Heart right ventricle (tissue), 16 donors: ENCODE results near the gene SERPINE1. TPM values are rescaled to one million over a fixed set of nuclear protein-coding genes. Genes with fewer than 3 reads are reported as not detected.

Experiments
- ATAC-seq, 8 donors: fragments of 200-7000 bp; cut with Tn5 transposase; one replicate each; pipeline ENCODE4 v1.9.1; 2020; ENCODE audit warnings: mild to moderate bottlenecking in 8 of 8, moderate library complexity in 8 of 8, moderate number of reproducible peaks in 1 of 8
- DNase-seq, 2 donors: peaks; one replicate each; pipeline ENCODE4 v3.0.0-alpha.2; 2020
- H3K27ac ChIP-seq, 10 donors: fragments of 200-600 bp; sonication (generic) in 2 of 10; one replicate each; pipeline versions ENCODE4 v1.5.0 to v1.8.0; 2020 to 2022; ENCODE audit warnings: mild to moderate bottlenecking in 3 of 10
- H3K27me3 ChIP-seq, 7 donors: fragments of 200-600 bp; one replicate each; pipeline ENCODE4 v1.8.0; 2021 to 2022; ENCODE audit warnings: mild to moderate bottlenecking in 2 of 7
- H3K36me3 ChIP-seq, 9 donors: fragments of 200-600 bp; sonication (generic) in 1 of 9; one replicate each; pipeline versions ENCODE4 v1.5.0 to v1.8.0; 2020 to 2022; ENCODE audit warnings: mild to moderate bottlenecking in 2 of 9
- H3K4me1 ChIP-seq, 9 donors: fragments of 200-600 bp; sonication (generic) in 1 of 9; one replicate each; pipeline versions ENCODE4 v1.5.0 to v1.8.0; 2020 to 2022; ENCODE audit warnings: mild to moderate bottlenecking in 4 of 9
- H3K4me3 ChIP-seq, 10 donors: fragments of 200-600 bp; sonication (generic) in 2 of 10; one replicate each; pipeline versions ENCODE4 v1.5.0 to v1.8.0; 2020 to 2022; ENCODE audit warnings: mild to moderate bottlenecking in 7 of 10, moderate library complexity in 2 of 10
- H3K9me3 ChIP-seq, 11 donors: fragments of 200-600 bp in 10 of 11; sonication (generic) in 2 of 11; one replicate each; pipeline versions ENCODE4 v1.5.0 to v1.8.0; 2013 to 2022; ENCODE audit warnings: mild to moderate bottlenecking in 2 of 11, control low read depth in 1 of 11, moderate library complexity in 1 of 11
- WGBS, 2 donors: extraction: QIAGEN DNeasy Blood & Tissue Kit; methylation state at CpG; one replicate each; pipeline ENCODE4 v1.1.7; 2013; ENCODE audit warnings: inconsistent platforms in 1 of 2; 5-methylcytosine and 5-hydroxymethylcytosine counted together
- intact Hi-C, 10 donors: fragments of 100-400 bp; cut with DNase I; formaldehyde crosslinking; loops; one replicate each; pipeline versions ENCODE4 v1.11.1 to v1.14.2; 2022
- polyA plus RNA-seq, 2 donors: library from polyadenylated mRNA; stranded (reverse); fragments of 200-250 nt; gene quantifications; one replicate each; pipeline ENCODE4 v1.2.3, GENCODE V29; 2013
- total RNA-seq, 10 donors: library from RNA; stranded (reverse); fragmentation: NEBNext Ultra II Directional in 3 of 10; extraction: Animal tissue kit (Norgen Biotek cat#: 25700) in 3 of 10; gene quantifications; one replicate each; pipeline versions ENCODE4 v1.2.1 to v1.2.4, GENCODE V29; 2021 to 2023
- TF ChIP-seq, protein P1 (sequence below), 9 donors: fragments of 200-600 bp; sonication (generic) in 2 of 9; IDR thresholded peaks; one replicate each; pipeline versions ENCODE4 v1.5.0 to v1.8.0; 2021 to 2022; ENCODE audit warnings: antibody characterized with exemption in 9 of 9, mild to moderate bottlenecking in 5 of 9, moderate library complexity in 1 of 9
- donor health status: Arrhythmogenic right ventricular cardiomyopathy.
- donor health status: ischemic (EF 13 %, LVEDD 7.1; RV severe dilation, severe dysfunction).
- donor health status: healthy with polysubstance abuse.
- donor health status: DM: no; HTN: yes; CAD: no.
- donor health status: DM: no; HTN: no; CAD: no.
- donor health status: ischemic (EF 25% LVEDD 6.9; RV normal size, moderate dysfunction).
- donor health status: ischemic (EF 25% LVEDD 5.7; RV mildly dilated, moderate dysfunction).
- donor health status: healthy.
- donor health status: DM: yes; HTN: yes; CAD: no.
- donor health status: Ischemic cardiomyopathy.
- donor health status: ischemic (EF 35%, LVEDD 5.7; RV mildly dilated, moderate dysfunction).
- donor health status: nonischemic (EF 11% LVEDD 7.7; RV severe dilation, severe dysfunction).
- donor health status: DM: yes; HTN: yes; CAD: no.
- donor health status: PGD.
- donor health status: ischemic (EF 29% LVEDD 5.4; RV normal size, mild dysfunction).
- donor health status: nonischemic (EF 23%, LVEDD 6.1; RV moderate dilation, normal function).

The SERPINE1 gene
- total and polyA plus RNA-seq, 12 donors: 1.2 to 269 (median 4.6) TPM

DNA sequence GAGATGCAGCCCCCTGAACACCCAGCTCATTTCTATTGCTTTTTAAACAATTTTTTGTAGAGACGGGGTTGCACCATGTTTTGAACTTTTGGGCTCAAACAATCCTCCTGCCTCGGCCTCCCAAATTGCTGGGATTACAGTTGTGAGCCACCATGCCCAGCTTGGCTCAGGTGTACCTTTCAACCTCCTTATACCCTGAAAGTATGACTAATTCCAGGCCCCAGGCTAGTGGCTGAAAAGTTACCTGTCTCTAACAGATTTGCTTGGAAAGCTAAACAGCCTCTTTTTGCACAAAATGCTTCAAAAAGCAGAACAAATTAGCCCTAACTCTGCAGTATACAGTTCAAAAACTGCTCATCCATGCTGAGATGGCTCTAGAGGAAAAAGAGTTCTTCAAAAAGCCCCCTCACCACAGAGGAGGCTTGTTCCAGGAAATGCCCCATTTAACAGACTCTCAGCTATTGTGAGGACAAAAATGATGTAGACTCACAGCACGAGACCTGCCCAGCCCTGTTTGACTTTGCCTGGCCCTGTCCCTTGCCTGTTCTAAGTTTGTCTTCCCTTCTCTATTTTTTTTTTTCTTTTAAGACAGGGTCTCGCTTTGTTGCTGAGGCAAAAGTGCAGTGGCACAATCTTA is 14.0 kb downstream of the SERPINE1 start:
- Histone ChIP-seq H3K4me3 (no peak overlapping the region), H3K9me3 (no peaks in the 10 kb centered on the region), H3K27ac (no peak overlapping the region), H3K27me3 (peaks cover 0 to 9% (median 0%) of the 10 kb centered on the region in 7 donors), H3K36me3 (peaks cover 0 to 11% (median 0%) of the 10 kb centered on the region in 9 donors), H3K4me1 (peaks cover 7 to 28% (median 15%) of the 10 kb centered on the region in 9 donors)
- ATAC-seq: no peak
- TF ChIP-seq, protein P1, sequence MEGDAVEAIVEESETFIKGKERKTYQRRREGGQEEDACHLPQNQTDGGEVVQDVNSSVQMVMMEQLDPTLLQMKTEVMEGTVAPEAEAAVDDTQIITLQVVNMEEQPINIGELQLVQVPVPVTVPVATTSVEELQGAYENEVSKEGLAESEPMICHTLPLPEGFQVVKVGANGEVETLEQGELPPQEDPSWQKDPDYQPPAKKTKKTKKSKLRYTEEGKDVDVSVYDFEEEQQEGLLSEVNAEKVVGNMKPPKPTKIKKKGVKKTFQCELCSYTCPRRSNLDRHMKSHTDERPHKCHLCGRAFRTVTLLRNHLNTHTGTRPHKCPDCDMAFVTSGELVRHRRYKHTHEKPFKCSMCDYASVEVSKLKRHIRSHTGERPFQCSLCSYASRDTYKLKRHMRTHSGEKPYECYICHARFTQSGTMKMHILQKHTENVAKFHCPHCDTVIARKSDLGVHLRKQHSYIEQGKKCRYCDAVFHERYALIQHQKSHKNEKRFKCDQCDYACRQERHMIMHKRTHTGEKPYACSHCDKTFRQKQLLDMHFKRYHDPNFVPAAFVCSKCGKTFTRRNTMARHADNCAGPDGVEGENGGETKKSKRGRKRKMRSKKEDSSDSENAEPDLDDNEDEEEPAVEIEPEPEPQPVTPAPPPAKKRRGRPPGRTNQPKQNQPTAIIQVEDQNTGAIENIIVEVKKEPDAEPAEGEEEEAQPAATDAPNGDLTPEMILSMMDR (IDR thresholded peaks at IDR 0.05): no peak
- intact Hi-C loops: loop anchor here in 7 of 10 donors (5.0 kb wide), 2 partner anchors 51 to 141 kb away; no protein-coding TSS in a partner anchor
- WGBS, 2 donors: 91% methylated on average over 4 of the region's 4 CpGs
- DNase-seq: no peak

DNA sequence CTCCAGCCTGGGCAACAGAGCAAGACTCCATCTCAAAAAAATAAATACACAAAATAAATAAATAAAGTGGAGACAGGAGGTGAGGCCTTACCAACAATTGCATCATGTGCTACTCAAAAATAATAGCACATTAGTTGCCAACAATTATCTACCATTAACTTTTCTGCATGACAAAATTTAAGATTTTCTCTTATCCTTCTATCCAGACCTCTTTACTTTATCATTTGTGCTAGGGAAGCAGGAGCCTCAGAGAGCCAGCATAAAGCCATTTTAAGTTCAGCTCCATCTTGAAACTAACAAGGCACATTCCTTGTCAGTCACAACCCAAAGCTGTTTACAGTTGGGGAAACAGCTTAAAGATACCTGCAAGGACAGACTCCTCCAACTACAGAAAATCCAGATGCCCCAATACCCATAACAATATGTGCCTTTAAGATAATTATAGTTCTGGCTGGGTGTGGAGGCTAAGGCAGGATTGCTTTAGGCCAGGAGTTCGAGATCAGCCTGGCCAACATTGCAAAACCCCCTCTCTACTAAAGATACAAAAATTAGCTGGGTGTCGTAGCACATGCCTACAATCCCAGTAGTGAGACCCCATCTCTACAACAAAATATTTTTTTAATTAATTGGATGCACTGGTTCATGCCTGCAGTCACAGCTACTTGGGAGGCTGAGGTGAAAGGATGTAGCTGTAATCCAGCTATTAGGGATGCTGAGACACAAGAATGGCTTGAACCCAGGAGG is 25.2 kb downstream of the SERPINE1 start:
- no peaks in the 10 kb centered on the region for H3K9me3 ChIP-seq
- 83 to 84% methylated on average over 2 of the region's 2 CpGs for WGBS, 2 donors
- intact Hi-C loops: no loop called here
- H3K36me3 ChIP-seq: peaks cover 0 to 8% (median 2%) of the 10 kb centered on the region in 9 donors
- peaks cover 3 to 20% (median 10%) of the 10 kb centered on the region in 9 donors for H3K4me1 ChIP-seq
- TF ChIP-seq, protein P1 (IDR thresholded peaks at IDR 0.05): no peak
- no peak overlapping the region for H3K4me3 ChIP-seq
- ATAC-seq (no peak), DNase-seq (no peak)
- peaks cover 0 to 22% (median 13%) of the 10 kb centered on the region in 7 donors for H3K27me3 ChIP-seq
- no peak overlapping the region for H3K27ac ChIP-seq

DNA sequence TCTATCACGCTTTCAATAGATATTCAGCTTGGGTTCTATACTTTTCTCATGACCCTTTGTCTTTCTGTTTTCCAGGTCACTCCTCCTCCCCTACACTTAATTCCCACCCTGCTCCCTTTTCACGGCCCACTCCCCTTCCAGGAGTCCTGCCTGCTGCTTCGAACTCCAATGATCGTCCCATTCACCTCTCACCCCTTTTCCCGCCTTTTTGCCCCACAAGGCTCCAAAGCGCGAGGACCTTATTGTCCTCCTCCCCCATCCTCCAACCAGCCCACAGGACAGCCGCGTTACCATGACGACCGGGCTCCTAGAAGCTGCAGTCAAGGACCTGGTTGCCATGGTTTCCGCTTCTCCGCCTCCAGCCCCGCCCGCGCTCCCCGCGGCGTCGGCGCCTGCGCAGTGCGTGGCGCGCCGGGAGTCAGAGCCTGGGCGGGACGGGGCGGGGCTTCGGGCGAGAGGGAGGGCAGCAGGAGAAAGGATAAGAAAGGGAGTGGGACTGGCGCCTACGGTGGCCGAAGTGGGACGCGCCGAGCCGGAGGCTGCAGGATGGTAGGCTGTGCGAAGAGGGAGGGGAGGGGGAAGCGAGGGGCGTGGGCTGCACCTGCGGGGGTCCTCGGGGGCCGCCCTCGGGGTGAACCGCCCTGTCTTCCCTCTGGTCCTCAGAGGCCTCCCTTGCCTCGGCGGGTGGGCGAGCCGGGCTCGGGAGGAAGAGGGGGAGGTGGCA is 27.2 kb downstream of the SERPINE1 start, which contains the start of gene AP1S1:
AP1S1 (plus strand) TSS at position 508 of the 724 bp plus-strand sequence; CDS start at position 547, 39 bp downstream.
- H3K4me1 ChIP-seq: peaks cover 3 to 20% (median 10%) of the 10 kb centered on the region in 9 donors
- intact Hi-C loops: no loop called here
- WGBS, 2 donors: 3 to 4% methylated on average over 35 to 50 of the region's 51 CpGs
- H3K36me3 ChIP-seq: peaks cover 0 to 29% (median 8%) of the 10 kb centered on the region in 9 donors
- TF ChIP-seq, protein P1 (IDR thresholded peaks at IDR 0.05): no peak
- H3K27ac ChIP-seq: peak within 1 kb of the TSS in 6 of 10 donors; percentile 22 to 77 (median 40)
- peaks cover 0 to 10% (median 3%) of the 10 kb centered on the region in 7 donors for H3K27me3 ChIP-seq
- peak; percentile 95 to 98 (median 97) for ATAC-seq
- DNase-seq: peak; percentile 94 to 96
- H3K4me3 ChIP-seq: peak within 1 kb of the TSS; percentile 63 to 99 (median 84)
- H3K9me3 ChIP-seq: no peaks in the 10 kb centered on the region

DNA sequence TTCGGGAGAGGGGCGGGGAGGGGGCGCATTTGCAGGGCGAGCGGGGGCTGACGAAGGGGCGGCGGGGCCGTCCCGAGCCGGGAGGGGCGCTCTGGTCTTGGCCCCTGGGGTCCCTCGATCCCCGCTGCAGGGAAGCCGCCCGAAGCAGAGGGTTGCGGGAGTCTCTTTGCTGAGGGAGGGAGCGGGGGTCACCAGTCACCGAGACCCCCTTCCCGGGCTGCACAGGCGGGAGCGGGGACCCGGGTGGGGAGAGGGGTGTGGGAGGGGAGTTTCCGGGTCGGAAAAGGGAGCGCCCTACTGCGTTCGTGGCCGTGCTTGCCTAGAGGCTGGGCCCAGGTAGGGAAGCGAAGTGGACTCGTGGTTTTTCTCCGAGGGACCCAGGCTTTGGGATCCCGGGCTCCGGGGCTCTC is 27.8 kb downstream of the SERPINE1 start:
- 1% methylated on average over 31 to 34 of the region's 34 CpGs for WGBS, 2 donors
- intact Hi-C loops: no loop called here
- Histone ChIP-seq H3K9me3 (no peaks in the 10 kb centered on the region), H3K4me1 (peaks cover 3 to 20% (median 10%) of the 10 kb centered on the region in 9 donors), H3K4me3 (peak overlapping the region; percentile 63 to 99 (median 84)), H3K36me3 (peaks cover 0 to 33% (median 8%) of the 10 kb centered on the region in 9 donors), H3K27me3 (peaks cover 0 to 10% (median 0%) of the 10 kb centered on the region in 7 donors), H3K27ac (peak overlapping the region in 6 of 10 donors; percentile 22 to 77 (median 40))
- ATAC-seq (peak; percentile 14 to 65 (median 26)), DNase-seq (no peak)
- TF ChIP-seq, protein P1 (IDR thresholded peaks at IDR 0.05): no peak
